ENCODE results near the gene VPS26A. TPM values are rescaled to one million over a fixed set of nuclear protein-coding genes. Genes with fewer than 3 reads are reported as not detected.
A peak's percentile ranks its signal among the peaks of the same experiment; 100 is the strongest.

Gene VPS26A
- polyA plus RNA-seq, 6 donors from 2014 or later, result 23.1 to 32.8 (median 31.5) TPM

GRCh38 chr10:69208761-69209160 lies 84.8 kb downstream of the VPS26A start:
- H3K4me3 Mint-ChIP-seq, result peak overlapping the region in 1 of 8 donors; percentile 40
- H3K36me3 Mint-ChIP-seq, result peaks cover 9 to 13% of the 10 kb centered on the region in 2 donors
- no peaks in the 10 kb centered on the region for H3K4me1 Mint-ChIP-seq
- H3K27ac Mint-ChIP-seq, result peak overlapping the region in 1 of 6 donors; percentile 34
- H3K27me3 Mint-ChIP-seq, result no peaks in the 10 kb centered on the region
- ATAC-seq (ENCODE audit: low read depth in 2 of 2) (no peak), DNase-seq (no peak)
- no peaks in the 10 kb centered on the region for H3K9me3 Mint-ChIP-seq

DNA sequence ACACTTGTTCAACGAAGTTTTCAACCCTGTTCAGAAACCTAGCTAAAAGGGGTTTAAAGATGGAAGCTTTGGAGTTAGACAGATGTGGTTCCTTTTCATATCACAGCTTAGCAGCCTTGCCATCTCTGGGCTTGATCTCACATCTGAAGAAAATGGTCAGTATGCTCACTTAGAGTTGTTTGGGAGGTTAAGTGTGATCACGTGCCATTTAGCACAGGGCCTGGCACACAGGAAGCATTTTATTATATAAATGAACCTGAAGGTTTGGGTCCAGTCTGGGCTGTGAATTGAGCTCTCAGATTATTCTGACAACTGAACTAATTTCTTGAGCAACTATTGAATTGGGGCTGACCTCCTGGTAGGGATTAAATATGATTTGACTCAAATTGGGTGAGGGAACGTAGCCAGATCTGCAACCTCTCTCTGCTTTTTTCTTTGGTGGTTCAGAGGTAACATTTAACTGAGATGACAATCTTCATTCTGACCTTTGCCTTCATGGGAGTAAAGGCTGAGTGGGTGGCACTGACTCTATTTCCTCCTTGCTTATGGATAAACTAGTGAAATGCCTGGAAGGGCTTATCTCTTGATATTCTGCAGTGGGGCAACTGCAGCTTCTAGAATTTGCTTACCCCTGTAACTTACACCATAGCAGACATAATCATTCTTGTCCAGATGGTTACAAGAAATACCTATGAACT lies 86.0 kb downstream of the VPS26A start:
- H3K27ac Mint-ChIP-seq, result peak overlapping the region in 1 of 6 donors; percentile 42
- peaks cover 0 to 3% (median 0%) of the 10 kb centered on the region in 3 donors for H3K27me3 Mint-ChIP-seq
- peaks cover 9 to 13% of the 10 kb centered on the region in 2 donors for H3K36me3 Mint-ChIP-seq
- no peak for DNase-seq
- H3K4me1 Mint-ChIP-seq, result no peaks in the 10 kb centered on the region
- peaks cover 0 to 4% (median 0%) of the 10 kb centered on the region in 7 donors for H3K9me3 Mint-ChIP-seq
- H3K4me3 Mint-ChIP-seq, result no peak overlapping the region
- no peak for ATAC-seq (ENCODE audit: low read depth in 2 of 2)

DNA sequence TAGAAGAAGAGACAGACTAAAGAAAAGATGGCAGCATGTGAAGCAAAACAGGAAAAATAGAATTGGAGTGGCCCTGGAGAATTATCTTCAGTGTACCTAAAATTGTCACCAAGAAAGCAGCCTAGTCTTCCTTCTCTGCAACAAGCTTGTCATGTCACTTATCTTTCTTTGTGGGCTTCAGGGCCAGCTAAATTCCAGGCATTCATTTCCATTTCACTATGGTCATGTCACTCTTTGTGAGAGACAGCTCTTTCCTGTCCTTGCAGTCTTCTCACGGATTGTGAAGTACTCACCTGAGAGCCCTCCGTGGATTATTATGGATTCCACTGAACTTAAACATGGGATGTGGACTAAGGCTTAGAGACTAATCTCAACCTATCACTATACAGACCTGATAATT lies 87.1 kb downstream of the VPS26A start:
- peaks cover 9 to 13% of the 10 kb centered on the region in 2 donors for H3K36me3 Mint-ChIP-seq
- H3K9me3 Mint-ChIP-seq, result peaks cover 0 to 5% (median 3%) of the 10 kb centered on the region in 7 donors
- H3K4me3 Mint-ChIP-seq, result no peak overlapping the region
- H3K27me3 Mint-ChIP-seq, result peaks cover 3 to 8% (median 7%) of the 10 kb centered on the region in 3 donors
- ATAC-seq (ENCODE audit: low read depth in 2 of 2), result no peak
- H3K27ac Mint-ChIP-seq, result no peak overlapping the region
- no peak for DNase-seq
- H3K4me1 Mint-ChIP-seq, result peaks cover 0 to 10% (median 4%) of the 10 kb centered on the region in 3 donors

DNA sequence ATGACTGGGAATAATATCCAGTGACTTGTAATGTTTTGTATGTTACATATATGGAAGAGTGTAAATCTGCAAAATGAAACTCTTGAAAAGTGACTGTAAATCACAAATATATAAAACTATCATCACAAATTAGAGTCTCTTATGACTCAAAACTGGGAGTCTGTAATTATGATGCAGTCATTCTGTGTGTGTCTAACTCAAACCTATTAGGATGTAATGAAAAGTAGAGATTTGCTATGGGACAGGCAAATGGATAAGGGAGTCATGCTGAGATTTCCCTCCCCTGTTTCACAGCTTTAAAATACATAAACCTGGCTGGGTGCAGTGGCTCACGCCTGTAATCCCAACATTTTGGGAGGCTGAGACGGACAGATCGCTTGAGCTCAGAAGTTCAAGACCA lies 87.5 kb downstream of the VPS26A start:
- Mint-ChIP-seq H3K4me1 (peaks cover 0 to 10% (median 4%) of the 10 kb centered on the region in 3 donors), H3K9me3 (peaks cover 0 to 5% (median 3%) of the 10 kb centered on the region in 7 donors), H3K27ac (no peak overlapping the region), H3K4me3 (no peak overlapping the region), H3K27me3 (peaks cover 3 to 10% (median 7%) of the 10 kb centered on the region in 3 donors), H3K36me3 (peaks cover 9 to 13% of the 10 kb centered on the region in 2 donors)
- no peak for ATAC-seq (ENCODE audit: low read depth in 2 of 2)
- DNase-seq, result no peak

- no peak overlapping the region for H3K4me3 Mint-ChIP-seq
- no peak overlapping the region for H3K27ac Mint-ChIP-seq
- peaks cover 0 to 3% of the 10 kb centered on the region in 2 donors for H3K36me3 Mint-ChIP-seq
- peaks cover 0 to 5% (median 3%) of the 10 kb centered on the region in 7 donors for H3K9me3 Mint-ChIP-seq
- DNase-seq, result no peak
- no peak for ATAC-seq (ENCODE audit: low read depth in 2 of 2)
- H3K27me3 Mint-ChIP-seq, result peaks cover 3 to 12% (median 10%) of the 10 kb centered on the region in 3 donors
- H3K4me1 Mint-ChIP-seq, result peaks cover 0 to 10% (median 4%) of the 10 kb centered on the region in 3 donors
These were observed 89.8 kb downstream of the VPS26A start for GRCh38 chr10:69213591-69214311.

- DNase-seq (no peak), ATAC-seq (ENCODE audit: low read depth in 2 of 2) (no peak)
- Mint-ChIP-seq H3K36me3 (no peaks in the 10 kb centered on the region), H3K27ac (no peak overlapping the region), H3K4me3 (no peak overlapping the region), H3K4me1 (peaks cover 0 to 10% (median 4%) of the 10 kb centered on the region in 3 donors), H3K27me3 (peaks cover 3 to 12% (median 10%) of the 10 kb centered on the region in 3 donors), H3K9me3 (peaks cover 0 to 5% (median 3%) of the 10 kb centered on the region in 7 donors)
These were observed 90.7 kb downstream of the VPS26A start for GRCh38 chr10:69214666-69215131.

DNA sequence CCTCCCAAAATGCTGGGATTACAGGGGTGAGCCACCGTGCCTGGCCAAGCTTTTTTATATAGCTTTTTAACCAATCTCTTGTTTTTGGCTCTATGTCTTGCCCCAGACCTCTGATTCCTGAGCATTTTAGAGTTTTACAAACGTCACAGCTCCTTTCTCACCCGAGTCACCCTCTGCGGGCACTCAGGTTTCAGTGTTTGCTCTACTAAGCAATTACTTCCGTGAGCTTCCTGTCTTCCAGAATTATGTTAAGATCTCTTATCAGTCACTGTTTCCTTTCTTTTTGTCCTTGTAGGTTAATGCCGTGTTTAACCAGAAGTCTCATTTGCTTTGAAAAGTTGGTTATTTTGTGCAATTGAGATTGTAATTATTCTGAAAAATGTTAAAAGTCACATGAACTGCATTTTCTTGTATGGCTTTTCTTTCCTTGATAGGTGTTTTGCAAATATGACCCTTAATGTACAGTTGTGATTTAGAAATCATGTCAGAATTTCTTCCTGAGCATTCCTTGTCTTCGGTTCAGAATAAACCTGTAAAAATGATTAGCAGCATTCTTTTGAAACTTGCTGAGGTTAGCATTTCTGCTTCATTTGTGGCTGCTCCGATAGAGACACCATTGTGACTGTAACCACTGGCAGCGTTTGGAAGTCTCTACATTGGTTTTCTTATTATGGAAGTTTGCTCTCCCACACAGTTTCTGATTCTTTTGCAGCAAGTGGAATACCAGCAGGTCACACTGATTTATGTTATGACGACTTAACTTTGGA lies 91.6 kb downstream of the VPS26A start:
- Mint-ChIP-seq H3K4me3 (no peak overlapping the region), H3K9me3 (peaks cover 0 to 5% (median 3%) of the 10 kb centered on the region in 7 donors), H3K27ac (peak overlapping the region in 2 of 6 donors; percentile 8 to 12), H3K36me3 (no peaks in the 10 kb centered on the region), H3K27me3 (peaks cover 3 to 12% (median 10%) of the 10 kb centered on the region in 3 donors), H3K4me1 (peaks cover 0 to 10% (median 4%) of the 10 kb centered on the region in 3 donors)
- DNase-seq (no peak), ATAC-seq (ENCODE audit: low read depth in 2 of 2) (no peak)

GRCh38 chr10:69216577-69217118 lies 92.7 kb downstream of the VPS26A start:
- H3K4me3 Mint-ChIP-seq, result no peak overlapping the region
- no peak for ATAC-seq (ENCODE audit: low read depth in 2 of 2)
- H3K9me3 Mint-ChIP-seq, result peaks cover 0 to 5% (median 3%) of the 10 kb centered on the region in 7 donors
- H3K4me1 Mint-ChIP-seq, result peaks cover 0 to 10% (median 4%) of the 10 kb centered on the region in 3 donors
- H3K36me3 Mint-ChIP-seq, result no peaks in the 10 kb centered on the region
- H3K27ac Mint-ChIP-seq, result no peak overlapping the region
- peaks cover 3 to 12% (median 10%) of the 10 kb centered on the region in 3 donors for H3K27me3 Mint-ChIP-seq
- no peak for DNase-seq

- DNase-seq (no peak), ATAC-seq (ENCODE audit: low read depth in 2 of 2) (no peak)
- Mint-ChIP-seq H3K4me3 (no peak overlapping the region), H3K27me3 (peaks cover 3 to 12% (median 10%) of the 10 kb centered on the region in 3 donors), H3K27ac (no peak overlapping the region), H3K36me3 (no peaks in the 10 kb centered on the region), H3K9me3 (peaks cover 0 to 5% (median 3%) of the 10 kb centered on the region in 7 donors), H3K4me1 (peaks cover 0 to 10% (median 6%) of the 10 kb centered on the region in 3 donors)
These were observed 93.3 kb downstream of the VPS26A start for GRCh38 chr10:69217119-69217754.

GRCh38 chr10:69218831-69219230 lies 94.9 kb downstream of the VPS26A start:
- H3K4me1 Mint-ChIP-seq, result peaks cover 7 to 16% (median 16%) of the 10 kb centered on the region in 3 donors
- peaks cover 0 to 5% (median 3%) of the 10 kb centered on the region in 7 donors for H3K9me3 Mint-ChIP-seq
- peaks cover 3 to 12% (median 10%) of the 10 kb centered on the region in 3 donors for H3K27me3 Mint-ChIP-seq
- H3K36me3 Mint-ChIP-seq, result no peaks in the 10 kb centered on the region
- DNase-seq, result no peak
- H3K4me3 Mint-ChIP-seq, result no peak overlapping the region
- no peak overlapping the region for H3K27ac Mint-ChIP-seq
- no peak for ATAC-seq (ENCODE audit: low read depth in 2 of 2)

DNA sequence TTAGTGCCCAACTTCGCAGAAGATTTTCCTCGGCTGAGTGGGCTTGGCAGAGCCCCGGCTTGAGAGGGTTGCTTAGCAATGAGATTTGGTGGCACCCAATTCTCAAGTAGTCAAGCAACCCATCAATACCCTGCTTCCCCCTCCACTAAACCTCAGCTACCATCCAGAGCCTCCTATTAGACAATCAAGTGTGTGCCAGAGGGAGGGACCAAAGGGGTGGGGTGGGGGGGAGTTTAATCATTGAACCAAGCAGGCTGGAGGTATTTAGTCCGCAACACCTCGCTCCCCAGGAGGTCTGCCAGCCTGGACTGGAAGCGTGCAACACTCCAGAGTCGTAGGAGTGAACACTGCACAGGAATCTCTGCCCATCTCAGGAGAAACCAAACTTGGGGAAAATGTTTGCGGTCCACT lies 96.1 kb downstream of the VPS26A start, which contains the start of gene HKDC1:
Gene HKDC1 (plus strand): TSS at position 292 of the 411 bp plus-strand sequence. CDS start 104 bp downstream, at position 396.
- peaks cover 7 to 16% (median 16%) of the 10 kb centered on the region in 3 donors for H3K4me1 Mint-ChIP-seq
- no peak within 1 kb of the TSS for H3K4me3 Mint-ChIP-seq
- H3K27ac Mint-ChIP-seq, result peak within 1 kb of the TSS in 1 of 6 donors; percentile 27
- no peak for DNase-seq
- H3K27me3 Mint-ChIP-seq, result peaks cover 0 to 12% (median 10%) of the 10 kb centered on the region in 3 donors
- no peaks in the 10 kb centered on the region for H3K36me3 Mint-ChIP-seq
- H3K9me3 Mint-ChIP-seq, result peaks cover 0 to 5% (median 0%) of the 10 kb centered on the region in 7 donors
- no peak for ATAC-seq (ENCODE audit: low read depth in 2 of 2)

- Mint-ChIP-seq H3K27ac (peak overlapping the region in 1 of 6 donors; percentile 27), H3K9me3 (peaks cover 0 to 1% (median 0%) of the 10 kb centered on the region in 7 donors), H3K27me3 (peaks cover 0 to 10% (median 8%) of the 10 kb centered on the region in 3 donors), H3K36me3 (no peaks in the 10 kb centered on the region), H3K4me1 (peaks cover 7 to 14% (median 12%) of the 10 kb centered on the region in 3 donors), H3K4me3 (no peak overlapping the region)
- no peak for ATAC-seq (ENCODE audit: low read depth in 2 of 2)
- no peak for DNase-seq
These were observed 96.5 kb downstream of the VPS26A start for GRCh38 chr10:69220507-69220906.

Data from naive B cell (primary cell).